GM19193 (cell line): ENCODE measurements around the gene RORB.

Experiments
- POLR2A ChIP-seq: IDR thresholded peaks from 4 replicates; pipeline ENCODE4 v1.6.1; 2011; ENCODE audit not compliant: insufficient read depth, insufficient read length; ENCODE audit errors: extremely low read depth

The RORB gene

GRCh38 chr9:74499770-74500583 lies 2.8 kb downstream of the RORB start:
- TF ChIP-seq POLR2A: no peak

GRCh38 chr9:74500584-74500924 lies 3.4 kb downstream of the RORB start:
- no peak for TF ChIP-seq POLR2A

GRCh38 chr9:74501570-74501969 lies 4.4 kb downstream of the RORB start:
- no peak for TF ChIP-seq POLR2A

DNA sequence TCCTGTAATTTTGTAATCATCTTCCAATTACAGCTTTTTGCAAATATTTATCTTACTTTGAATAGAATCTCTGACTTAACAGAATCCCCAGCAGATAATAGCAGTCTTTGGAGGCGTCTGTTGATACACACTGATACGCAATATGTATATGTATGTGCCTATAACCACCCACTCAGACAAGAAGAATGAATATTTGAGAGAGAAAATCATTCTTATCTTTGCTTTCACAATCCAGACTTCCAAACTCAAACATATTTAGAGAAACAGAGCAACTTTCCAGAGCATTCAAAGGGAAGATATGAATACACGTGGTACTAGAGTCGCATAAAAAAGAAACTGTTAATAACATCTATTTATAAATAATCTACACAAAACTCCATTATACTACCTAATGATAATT lies 6.1 kb downstream of the RORB start:
- no peak for TF ChIP-seq POLR2A

GRCh38 chr9:74503666-74504065 lies 6.5 kb downstream of the RORB start:
- TF ChIP-seq POLR2A: no peak

- TF ChIP-seq POLR2A: no peak
Measured at GRCh38 chr9:74511333-74511732, 14.2 kb downstream of the RORB start.

DNA sequence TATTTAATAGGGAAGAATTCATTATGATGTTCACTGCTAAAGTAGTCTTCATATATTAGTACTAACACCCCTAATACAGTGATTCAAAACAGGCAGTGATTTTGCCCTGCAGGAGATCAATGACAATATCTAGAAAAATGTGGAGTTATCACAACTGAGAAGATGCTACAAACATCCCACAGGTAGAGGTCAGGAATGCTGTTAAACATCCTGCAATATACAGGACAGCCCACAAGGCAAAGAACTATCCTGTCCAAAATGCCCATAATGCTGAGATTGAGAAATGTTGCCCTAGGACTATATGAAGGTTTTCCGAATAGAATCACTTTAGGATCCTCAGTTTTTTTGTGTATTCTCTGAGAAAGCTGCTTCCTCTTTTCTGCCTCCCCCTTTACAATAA lies 15.3 kb downstream of the RORB start:
- no peak for TF ChIP-seq POLR2A

DNA sequence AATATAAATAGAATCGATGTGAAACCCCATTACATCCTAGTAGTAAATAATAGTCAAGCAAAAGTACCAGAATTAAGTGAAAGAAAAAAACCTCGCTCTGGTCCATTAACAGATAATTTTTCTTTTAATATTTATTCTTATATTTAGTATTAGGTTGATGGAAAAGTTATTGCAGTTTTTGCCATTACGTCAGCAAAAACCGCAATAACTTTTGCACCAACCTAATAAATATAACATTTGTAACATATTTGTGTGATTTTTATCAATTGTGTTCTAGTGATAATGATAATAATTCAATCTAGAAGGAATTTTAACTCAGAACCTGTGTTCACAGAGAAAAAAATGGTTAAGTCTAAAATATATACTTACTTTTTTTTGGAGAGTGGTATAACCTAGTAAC lies 16.1 kb downstream of the RORB start:
- no peak for TF ChIP-seq POLR2A

- TF ChIP-seq POLR2A: no peak
Measured at GRCh38 chr9:74517188-74517587, 20.1 kb downstream of the RORB start.

DNA sequence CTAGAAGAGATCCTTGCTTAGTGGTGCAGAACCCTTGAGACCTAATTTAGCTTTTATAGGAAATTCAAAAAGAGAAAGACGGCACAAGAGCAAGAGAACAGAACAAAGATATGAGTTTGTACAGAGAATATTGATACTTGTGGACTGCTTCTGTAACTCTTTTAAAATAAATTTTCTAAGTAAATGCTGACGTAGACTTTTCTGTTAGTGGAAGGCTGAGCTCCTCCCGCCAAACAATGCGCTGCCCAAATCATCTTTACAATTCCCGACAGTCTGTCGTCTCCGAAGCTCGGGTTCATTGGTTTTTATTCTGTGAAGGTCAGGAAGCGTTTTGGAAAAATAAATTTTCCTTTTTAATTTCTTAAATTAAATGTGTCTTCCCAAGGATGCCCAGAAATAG lies 22.3 kb downstream of the RORB start:
- TF ChIP-seq POLR2A: no peak

GRCh38 chr9:74521009-74521408 lies 23.9 kb downstream of the RORB start:
- TF ChIP-seq POLR2A: no peak

DNA sequence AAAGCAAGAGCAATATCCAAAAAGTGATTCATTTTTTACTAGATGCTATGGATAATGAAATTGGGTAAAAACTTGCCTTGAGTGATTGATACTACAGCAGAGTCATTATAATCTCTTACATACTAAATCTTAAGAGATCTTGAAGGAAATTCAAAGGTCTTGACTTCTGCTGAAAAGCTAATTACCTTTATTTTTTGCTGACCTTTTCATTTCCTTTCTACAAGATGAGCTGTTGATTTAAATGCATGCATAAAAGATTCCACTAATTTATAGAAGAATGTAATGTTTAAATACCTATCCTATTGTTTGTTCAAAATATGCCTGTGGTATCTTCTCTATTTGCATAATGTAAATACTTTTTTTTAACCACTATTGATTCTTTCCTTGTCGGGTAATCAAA lies 27.2 kb downstream of the RORB start:
- TF ChIP-seq POLR2A: no peak

DNA sequence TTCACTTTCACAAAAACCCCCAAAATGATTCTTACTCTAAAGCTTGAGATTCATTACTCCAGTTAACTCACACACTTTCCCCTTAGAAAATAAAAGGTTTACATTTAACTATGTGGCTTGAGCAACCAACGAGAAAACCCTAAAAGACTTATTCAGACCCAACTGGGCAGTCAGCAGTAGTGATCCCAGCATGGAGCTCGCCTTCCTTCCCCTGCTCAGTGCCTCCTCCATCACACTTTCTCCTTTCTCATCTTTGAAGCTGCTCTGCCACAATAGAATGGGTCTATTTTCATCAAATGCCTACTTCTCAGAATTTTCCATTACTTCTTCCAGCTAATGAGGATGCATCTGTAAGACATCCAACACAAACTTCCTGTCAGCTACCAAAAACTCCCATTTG lies 29.1 kb downstream of the RORB start:
- no peak for TF ChIP-seq POLR2A

GRCh38 chr9:74527718-74528117 lies 30.6 kb downstream of the RORB start:
- no peak for TF ChIP-seq POLR2A

DNA sequence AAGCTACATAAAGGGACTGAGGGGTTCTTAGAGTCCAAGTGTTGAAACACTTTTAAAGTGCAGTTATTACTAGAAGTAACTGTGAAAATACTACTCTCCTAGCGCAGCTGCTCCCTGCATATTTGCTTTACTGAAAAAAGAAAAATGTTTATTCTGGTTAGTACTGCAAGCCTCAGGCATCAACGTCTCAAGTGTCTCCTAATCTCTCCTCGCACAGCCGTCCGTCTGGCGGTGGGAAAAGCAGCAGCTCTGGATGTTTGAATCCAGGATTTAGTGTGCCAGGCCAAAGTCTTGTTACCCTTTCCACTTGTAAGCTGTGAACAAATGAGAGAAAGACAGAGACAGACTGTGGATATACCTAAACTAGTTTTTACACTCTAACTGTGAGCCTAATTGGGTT lies 31.1 kb downstream of the RORB start:
- no peak for TF ChIP-seq POLR2A

DNA sequence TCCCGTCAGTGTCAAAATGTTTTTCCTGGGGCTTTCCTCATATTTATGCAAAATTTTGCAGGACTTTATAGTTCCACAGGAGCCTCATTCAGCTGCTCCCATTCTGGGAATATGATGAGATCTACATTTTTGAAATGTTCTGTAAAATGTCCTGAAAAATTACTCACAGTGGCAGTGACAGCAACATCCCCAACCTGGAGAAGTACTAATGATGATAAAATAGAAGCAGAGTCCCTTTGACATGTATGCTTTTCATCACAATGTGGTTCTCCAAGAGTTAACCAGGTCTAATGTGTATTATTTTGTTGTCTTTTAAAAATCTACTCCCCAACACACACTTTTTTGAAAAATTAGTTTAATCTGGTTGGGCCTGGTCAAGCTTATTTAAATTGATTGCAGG lies 36.1 kb downstream of the RORB start:
- TF ChIP-seq POLR2A: no peak

DNA sequence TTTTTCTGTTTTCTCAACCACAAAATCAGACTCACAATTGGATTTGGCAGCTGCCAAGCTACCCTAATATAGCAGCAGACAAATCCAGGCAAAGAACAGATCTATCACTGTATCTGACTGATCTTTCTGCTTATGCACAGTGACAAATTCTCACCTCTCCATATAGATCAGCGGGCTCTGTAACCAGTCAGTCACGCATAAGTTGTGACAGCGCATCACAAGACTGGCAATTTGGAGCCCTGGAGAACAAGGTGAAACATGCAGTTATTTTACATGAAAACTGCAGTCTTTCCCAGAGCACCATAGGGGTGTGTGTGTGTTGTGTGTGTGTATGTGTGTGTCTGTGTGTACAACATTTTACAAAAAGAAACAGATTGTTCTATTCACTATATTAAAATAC lies 37.7 kb downstream of the RORB start:
- TF ChIP-seq POLR2A: no peak

DNA sequence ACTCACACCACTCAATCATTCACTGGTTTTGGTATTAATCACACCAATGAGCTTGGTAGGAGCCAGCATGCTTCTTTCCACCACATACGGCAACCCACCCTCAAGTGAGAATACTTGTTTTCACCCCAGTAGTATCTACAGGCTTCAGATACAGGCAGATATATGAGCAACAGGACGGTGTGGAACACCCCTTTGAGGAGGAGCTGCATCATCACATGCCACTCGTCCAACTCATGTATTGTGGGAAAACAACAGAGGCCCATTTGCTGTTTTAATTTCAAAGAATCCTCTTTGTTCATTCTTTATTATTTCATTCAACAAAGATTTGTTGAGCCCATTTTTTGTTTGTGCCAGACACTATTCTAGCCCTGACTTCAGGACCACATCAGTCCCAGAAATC lies 46.0 kb downstream of the RORB start:
- TF ChIP-seq POLR2A: no peak

- no peak for TF ChIP-seq POLR2A
Measured at GRCh38 chr9:74551266-74551665, 54.1 kb downstream of the RORB start.
